Endothelial cell of umbilical vein (primary cell): Measurements from ENCODE around the gene ISG15. TPM values are rescaled to one million over a fixed set of nuclear protein-coding genes. Genes with fewer than 3 reads are reported as not detected.

Experiments used
- BruUV-seq: library from RNA; stranded (reverse); fragments of 400-500 nt; replicated peaks from 2 replicates; lab custom pipeline; 2021; lab: Mats Ljungman, UMichigan
- CTCF ChIA-PET: fragments of 300-600, 350-600 bp; sonication (Branson Sonifier 250); formaldehyde crosslinking; loops from one replicate; lab custom pipeline; 2021; ENCODE audit warnings: antibody characterized with exemption, inconsistent platforms; lab: Charles Lee
- POLR2A ChIA-PET: fragments of 300-600, 350-600 bp; sonication (Branson Sonifier 250); formaldehyde crosslinking; loops from one replicate; lab custom pipeline; 2021; ENCODE audit warnings: antibody characterized with exemption, inconsistent platforms; lab: Charles Lee
- DNase-seq: peaks from one replicate; pipeline ENCODE4 v3.0.0-alpha.2; 2011; ENCODE audit warnings: low read depth, low spot score
- FAIRE-seq: peaks from 2 replicates; lab custom pipeline; 2011; peaks lifted over from hg19 to GRCh38; lab: Jason Lieb, UNC
- H2AFZ ChIP-seq: 2 replicates; pipeline ENCODE4 v1.6.0; 2012; ENCODE audit warnings: low read depth, low read length, control low read depth, inconsistent platforms
- H3K27ac ChIP-seq: 2 replicates; pipeline ENCODE4 v1.5.1; 2011; ENCODE audit warnings: low read depth, mild to moderate bottlenecking, control low read depth, low read length, moderate library complexity; ENCODE audit not compliant: insufficient read depth
- H3K27me3 ChIP-seq, 2 experiments: 2 replicates each; pipeline versions ENCODE4 v1.6.0 to v1.6.1; 2011; ENCODE audit warnings: low read length in 2 of 2, mixed read lengths in 1 of 2; ENCODE audit not compliant: control insufficient read depth in 2 of 2, insufficient read depth in 2 of 2
- H3K36me3 ChIP-seq, 2 experiments: 2 replicates in 1 of 2; 3 replicates in 1 of 2; pipeline ENCODE4 v1.5.1; 2011; ENCODE audit warnings: low read length in 2 of 2, mild to moderate bottlenecking in 1 of 2, moderate library complexity in 1 of 2; ENCODE audit not compliant: control insufficient read depth in 2 of 2, insufficient read depth in 2 of 2; ENCODE audit errors: extremely low read depth in 1 of 2
- H3K4me1 ChIP-seq: 3 replicates; pipeline ENCODE4 v1.5.1; 2011; ENCODE audit warnings: mild to moderate bottlenecking, low read length; ENCODE audit not compliant: control insufficient read depth, insufficient read depth; ENCODE audit errors: extremely low read depth
- H3K4me2 ChIP-seq: 2 replicates; pipeline ENCODE4 v1.6.1; 2011; ENCODE audit warnings: low read length, control low read depth, mixed read lengths; ENCODE audit not compliant: insufficient read depth
- H3K4me3 ChIP-seq, 3 experiments: fragments of 200-600 bp in 1 of 3; sonication (generic), shearing (Covaris generic) in 1 of 3; replicated peaks in 1 of 3; 2 replicates each; pipeline ENCODE4 v1.5.1; 2011 to 2016; ENCODE audit warnings: control low read depth in 3 of 3, low read length in 3 of 3, mild to moderate bottlenecking in 2 of 3, inconsistent platforms in 1 of 3, low read depth in 1 of 3, moderate library complexity in 1 of 3; ENCODE audit not compliant: insufficient read depth in 1 of 3
- H3K79me2 ChIP-seq: 2 replicates; pipeline ENCODE4 v1.6.0; 2012; ENCODE audit warnings: low read length, inconsistent platforms; ENCODE audit not compliant: control insufficient read depth, insufficient read depth
- H3K9ac ChIP-seq: replicated peaks from 2 replicates; pipeline ENCODE3; 2011; ENCODE audit warnings: low read length, control low read depth; ENCODE audit not compliant: insufficient read depth; ENCODE audit errors: extremely low read depth
- H3K9me1 ChIP-seq: replicated peaks from 3 replicates; pipeline ENCODE4 v1.6.0; 2011; ENCODE audit warnings: mild to moderate bottlenecking, low read length; ENCODE audit not compliant: control insufficient read depth, insufficient read depth; ENCODE audit errors: extremely low read depth
- H3K9me3 ChIP-seq: replicated peaks from 2 replicates; pipeline ENCODE4 v1.5.1; 2012; ENCODE audit warnings: low read length, inconsistent platforms; ENCODE audit not compliant: control insufficient read depth, insufficient read depth
- H4K20me1 ChIP-seq: replicated peaks from 2 replicates; pipeline ENCODE3; 2011; ENCODE audit warnings: mild to moderate bottlenecking, low read length; ENCODE audit not compliant: control insufficient read depth, insufficient read depth; ENCODE audit errors: extremely low read depth
- CTCF ChIP-seq, 2 donors: IDR thresholded peaks; 1 replicate in 1 of 2; 2 replicates in 1 of 2; pipeline ENCODE4 v1.5.1; 2011; ENCODE audit warnings: low read length in 2 of 2, mild to moderate bottlenecking in 2 of 2, moderate library complexity in 2 of 2, control low read depth in 1 of 2, inconsistent platforms in 1 of 2, low read depth in 1 of 2; ENCODE audit not compliant: insufficient read depth in 1 of 2; ENCODE audit errors: extremely low read depth in 1 of 2
- EZH2 ChIP-seq: IDR thresholded peaks from 2 replicates; pipeline ENCODE4 v1.6.1; 2012; ENCODE audit warnings: borderline replicate concordance, low read depth, mild to moderate bottlenecking, moderate library complexity, low read length, inconsistent platforms; ENCODE audit not compliant: severe bottlenecking
- GATA2 ChIP-seq: IDR thresholded peaks from 2 replicates; pipeline ENCODE4 v1.7.0; 2011; ENCODE audit warnings: low read depth, mild to moderate bottlenecking, moderate library complexity, mixed read lengths, low read length; ENCODE audit not compliant: insufficient read length, insufficient read depth
- JUN ChIP-seq: IDR thresholded peaks from 2 replicates; pipeline ENCODE4 v1.6.1; 2011; ENCODE audit warnings: borderline replicate concordance, low read depth; ENCODE audit not compliant: insufficient read length, insufficient read depth
- MYC ChIP-seq: IDR thresholded peaks from one replicate; pipeline ENCODE4 v1.6.1; 2011; ENCODE audit warnings: mild to moderate bottlenecking, low read depth, low read length
- POLR2A ChIP-seq: IDR thresholded peaks from 2 replicates; pipeline ENCODE4 v1.6.1; 2012; ENCODE audit warnings: low read depth, mild to moderate bottlenecking, control low read depth, low read length
- POLR2AphosphoS5 ChIP-seq: IDR thresholded peaks from 2 replicates; pipeline ENCODE4 v1.6.1; 2012; ENCODE audit warnings: low read depth, mild to moderate bottlenecking, control low read depth, low read length, moderate library complexity; ENCODE audit not compliant: insufficient read depth
- dilution Hi-C: fragments of 300-500 bp; cut with MboI; formaldehyde crosslinking; loops from one replicate; pipeline ENCODE4 v1.15.0; 2019; ENCODE audit warnings: low sequenced_read_pairs; ENCODE audit not compliant: extremely low pct_ligation_motif_present
- intact Hi-C: fragments of 100-400 bp; cut with micrococcal nuclease; formaldehyde crosslinking; loops from one replicate; pipeline ENCODE4 v1.10.0; 2022
- polyA plus RNA-seq, 4 experiments: library from polyadenylated mRNA; depleted of rRNA in 3 of 4; stranded (reverse) in 3 of 4; unstranded in 1 of 4; fragments of >200 nt; gene quantifications; 2 replicates each; pipeline versions ENCODE4 v1.2.1 to v1.2.3, GENCODE V29; 2011 to 2012; ENCODE audit warnings: missing spikeins in 1 of 4
- total RNA-seq: library from RNA; stranded (reverse); gene quantifications from 2 replicates; pipeline ENCODE4 v1.2.3, GENCODE V29; 2021
- TF ChIP-seq, protein P1 (sequence below): IDR thresholded peaks from 2 replicates; pipeline ENCODE4 v1.6.1; 2011; ENCODE audit not compliant: insufficient read depth, insufficient read length

ISG15 gene
- total and polyA plus RNA-seq, 2 donors (not counting 3 experiments of a cell fraction or from before 2014, with no cell fraction given), result 44.6 to 154 TPM

DNA sequence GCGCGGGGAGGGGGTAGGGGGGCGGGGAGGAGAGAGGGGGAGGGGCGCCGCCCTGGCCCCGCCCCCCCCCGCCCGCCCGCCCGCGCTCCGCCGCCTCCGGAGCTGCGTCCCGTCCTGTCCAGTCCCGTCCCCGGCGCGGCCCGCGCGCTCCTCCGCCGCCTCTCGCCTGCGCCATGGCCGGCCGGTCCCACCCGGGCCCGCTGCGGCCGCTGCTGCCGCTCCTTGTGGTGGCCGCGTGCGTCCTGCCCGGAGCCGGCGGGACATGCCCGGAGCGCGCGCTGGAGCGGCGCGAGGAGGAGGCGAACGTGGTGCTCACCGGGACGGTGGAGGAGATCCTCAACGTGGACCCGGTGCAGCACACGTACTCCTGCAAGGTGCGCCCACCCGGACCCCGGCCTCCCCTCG is 6.7 kb downstream of the ISG15 start, which contains the start of gene AGRN:
Gene AGRN, plus strand, starts transcription at position 121 of the 405 bp plus-strand sequence. Its CDS starts 53 bp downstream, at position 174.
- TF ChIP-seq, protein P1, sequence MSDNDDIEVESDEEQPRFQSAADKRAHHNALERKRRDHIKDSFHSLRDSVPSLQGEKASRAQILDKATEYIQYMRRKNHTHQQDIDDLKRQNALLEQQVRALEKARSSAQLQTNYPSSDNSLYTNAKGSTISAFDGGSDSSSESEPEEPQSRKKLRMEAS, result no peak
- TF ChIP-seq POLR2AphosphoS5 (no peak), POLR2A (peak; percentile 55), GATA2 (no peak)
- Histone ChIP-seq H2AFZ (peak within 1 kb of the TSS; percentile 88), H3K4me3 (peak within 1 kb of the TSS; percentile 26 to 71 (median 62)), H4K20me1 (no peaks in the 10 kb centered on the region), H3K27ac (no peak within 1 kb of the TSS), H3K36me3 (no peaks in the 10 kb centered on the region), H3K4me1 (peaks cover 13% of the 10 kb centered on the region), H3K9ac (peak within 1 kb of the TSS; percentile 31), H3K27me3 (no peaks in the 10 kb centered on the region), H3K79me2 (no peaks in the 10 kb centered on the region), H3K9me3 (no peaks in the 10 kb centered on the region), H3K9me1 (no peaks in the 10 kb centered on the region), H3K4me2 (peak within 1 kb of the TSS; percentile 71)
- FAIRE-seq (no peak), DNase-seq (no peak)
- dilution Hi-C loops, result no loop called here
- ChIA-PET CTCF (interaction anchor here (1.0 to 3.4 kb wide), 7 partner anchors 12 to 271 kb away, joined by 3 to 22 read pairs (median 4); partner anchors contain the start of gene HES4), POLR2A (no interaction called here)
- intact Hi-C loops, result loop anchor here (1.0 to 2.0 kb wide), 2 partner anchors 21 to 43 kb away; no protein-coding TSS in a partner anchor
- BruUV-seq, result no TSS peak

GRCh38 chr1:1020415-1021009 is 7.2 kb downstream of the ISG15 start:
- Histone ChIP-seq H2AFZ (peak overlapping the region; percentile 32), H3K9me3 (no peaks in the 10 kb centered on the region), H3K9ac (peak overlapping the region; percentile 17), H3K4me1 (peaks cover 16% of the 10 kb centered on the region), H3K36me3 (no peaks in the 10 kb centered on the region), H3K9me1 (no peaks in the 10 kb centered on the region), H3K27ac (no peak overlapping the region), H3K4me3 (peak overlapping the region; percentile 26 to 71 (median 50)), H3K4me2 (peak overlapping the region; percentile 71), H3K79me2 (no peaks in the 10 kb centered on the region), H4K20me1 (no peaks in the 10 kb centered on the region), H3K27me3 (no peaks in the 10 kb centered on the region)
- POLR2A ChIA-PET, result no interaction called here
- CTCF ChIA-PET, result interaction anchor here (1.3 to 1.5 kb wide), 3 partner anchors 12 to 44 kb away, joined by 4 to 12 read pairs (median 5); no protein-coding TSS in a partner anchor
- dilution Hi-C loops, result no loop called here
- FAIRE-seq, result no peak
- intact Hi-C loops, result loop anchor here (2.0 kb wide), 1 partner anchor 20 kb away; no protein-coding TSS in a partner anchor
- BruUV-seq, result no TSS peak
- no peak for TF ChIP-seq EZH2
- TF ChIP-seq CTCF (IDR thresholded peaks at IDR 0.05; ENCODE audit: extremely low read depth in 1 of 2, insufficient read depth in 1 of 2, low read depth in 1 of 2, low read length in 2 of 2), result no peak
- TF ChIP-seq JUN, result no peak
- TF ChIP-seq MYC, result no peak
- DNase-seq, result no peak
